ENCODE data around the gene LBX2. TPM values are rescaled to one million over a fixed set of nuclear protein-coding genes. Genes with fewer than 3 reads are reported as not detected.

LBX2 gene
- total and polyA plus RNA-seq, 4 donors, result 0.84 to 2.8 (median 2.5) TPM

GRCh38 chr2:74498500-74499266, 720 bp downstream of the LBX2 start:
- H3K36me3 ChIP-seq (ENCODE audit: control insufficient read depth in 4 of 4, insufficient read depth in 3 of 4, low read depth in 1 of 4, low read length in 3 of 4), result peaks cover 0 to 4% (median 2%) of the 10 kb centered on the region in 4 donors
- no peaks in the 10 kb centered on the region for H3K9me3 ChIP-seq (ENCODE audit: control insufficient read depth in 4 of 4, low read length in 3 of 4)
- 13% methylated on average over 41 of the region's 41 CpGs for WGBS
- H3K27ac ChIP-seq (ENCODE audit: low read depth in 1 of 2, low read length in 2 of 2), result no peak overlapping the region
- peak overlapping the region in 1 of 2 donors; percentile 23 for H3K9ac ChIP-seq (ENCODE audit: low read depth in 1 of 2, low read length in 2 of 2)
- DNase-seq (ENCODE audit: low spot score), result no peak
- H3K4me3 ChIP-seq (ENCODE audit: low read depth in 1 of 3, low read length in 3 of 3), result peak overlapping the region; percentile 7 to 50 (median 50)
- H3K27me3 ChIP-seq (ENCODE audit: control insufficient read depth in 4 of 4, insufficient read depth in 4 of 4, low read length in 3 of 4), result no peaks in the 10 kb centered on the region
- peaks cover 17 to 72% (median 54%) of the 10 kb centered on the region in 4 donors for H3K4me1 ChIP-seq (ENCODE audit: control insufficient read depth in 4 of 4, insufficient read depth in 4 of 4, low read length in 3 of 4)
- TF ChIP-seq, protein P1, sequence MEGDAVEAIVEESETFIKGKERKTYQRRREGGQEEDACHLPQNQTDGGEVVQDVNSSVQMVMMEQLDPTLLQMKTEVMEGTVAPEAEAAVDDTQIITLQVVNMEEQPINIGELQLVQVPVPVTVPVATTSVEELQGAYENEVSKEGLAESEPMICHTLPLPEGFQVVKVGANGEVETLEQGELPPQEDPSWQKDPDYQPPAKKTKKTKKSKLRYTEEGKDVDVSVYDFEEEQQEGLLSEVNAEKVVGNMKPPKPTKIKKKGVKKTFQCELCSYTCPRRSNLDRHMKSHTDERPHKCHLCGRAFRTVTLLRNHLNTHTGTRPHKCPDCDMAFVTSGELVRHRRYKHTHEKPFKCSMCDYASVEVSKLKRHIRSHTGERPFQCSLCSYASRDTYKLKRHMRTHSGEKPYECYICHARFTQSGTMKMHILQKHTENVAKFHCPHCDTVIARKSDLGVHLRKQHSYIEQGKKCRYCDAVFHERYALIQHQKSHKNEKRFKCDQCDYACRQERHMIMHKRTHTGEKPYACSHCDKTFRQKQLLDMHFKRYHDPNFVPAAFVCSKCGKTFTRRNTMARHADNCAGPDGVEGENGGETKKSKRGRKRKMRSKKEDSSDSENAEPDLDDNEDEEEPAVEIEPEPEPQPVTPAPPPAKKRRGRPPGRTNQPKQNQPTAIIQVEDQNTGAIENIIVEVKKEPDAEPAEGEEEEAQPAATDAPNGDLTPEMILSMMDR (IDR thresholded peaks at IDR 0.05; ENCODE audit: low read depth, low read length, missing input control), result no peak
- TF ChIP-seq ATF3 (IDR thresholded peaks at IDR 0.05) (no peak), FOXA1 (IDR thresholded peaks at IDR 0.05) (no peak), HNF4G (IDR thresholded peaks at IDR 0.05) (no peak), HNF4A (conservative IDR thresholded peaks at IDR 0.05) (no peak), JUND (IDR thresholded peaks at IDR 0.05) (no peak), SP1 (IDR thresholded peaks at IDR 0.05) (no peak), NR2F2 (IDR thresholded peaks at IDR 0.05) (no peak), TAF1 (conservative IDR thresholded peaks at IDR 0.05) (no peak), ZBTB33 (IDR thresholded peaks at IDR 0.05) (no peak), EGR1 (IDR thresholded peaks at IDR 0.05; ENCODE audit: low read depth in 2 of 2) (no peak), RAD21 (IDR thresholded peaks at IDR 0.05) (no peak), YY1 (IDR thresholded peaks at IDR 0.05) (no peak), RXRA (IDR thresholded peaks at IDR 0.05) (no peak), GABPA (IDR thresholded peaks at IDR 0.05 in 1 of 2, conservative IDR thresholded peaks at IDR 0.05 in 1 of 2) (no peak), FOXA2 (IDR thresholded peaks at IDR 0.05) (no peak)
- TF ChIP-seq, protein P2, sequence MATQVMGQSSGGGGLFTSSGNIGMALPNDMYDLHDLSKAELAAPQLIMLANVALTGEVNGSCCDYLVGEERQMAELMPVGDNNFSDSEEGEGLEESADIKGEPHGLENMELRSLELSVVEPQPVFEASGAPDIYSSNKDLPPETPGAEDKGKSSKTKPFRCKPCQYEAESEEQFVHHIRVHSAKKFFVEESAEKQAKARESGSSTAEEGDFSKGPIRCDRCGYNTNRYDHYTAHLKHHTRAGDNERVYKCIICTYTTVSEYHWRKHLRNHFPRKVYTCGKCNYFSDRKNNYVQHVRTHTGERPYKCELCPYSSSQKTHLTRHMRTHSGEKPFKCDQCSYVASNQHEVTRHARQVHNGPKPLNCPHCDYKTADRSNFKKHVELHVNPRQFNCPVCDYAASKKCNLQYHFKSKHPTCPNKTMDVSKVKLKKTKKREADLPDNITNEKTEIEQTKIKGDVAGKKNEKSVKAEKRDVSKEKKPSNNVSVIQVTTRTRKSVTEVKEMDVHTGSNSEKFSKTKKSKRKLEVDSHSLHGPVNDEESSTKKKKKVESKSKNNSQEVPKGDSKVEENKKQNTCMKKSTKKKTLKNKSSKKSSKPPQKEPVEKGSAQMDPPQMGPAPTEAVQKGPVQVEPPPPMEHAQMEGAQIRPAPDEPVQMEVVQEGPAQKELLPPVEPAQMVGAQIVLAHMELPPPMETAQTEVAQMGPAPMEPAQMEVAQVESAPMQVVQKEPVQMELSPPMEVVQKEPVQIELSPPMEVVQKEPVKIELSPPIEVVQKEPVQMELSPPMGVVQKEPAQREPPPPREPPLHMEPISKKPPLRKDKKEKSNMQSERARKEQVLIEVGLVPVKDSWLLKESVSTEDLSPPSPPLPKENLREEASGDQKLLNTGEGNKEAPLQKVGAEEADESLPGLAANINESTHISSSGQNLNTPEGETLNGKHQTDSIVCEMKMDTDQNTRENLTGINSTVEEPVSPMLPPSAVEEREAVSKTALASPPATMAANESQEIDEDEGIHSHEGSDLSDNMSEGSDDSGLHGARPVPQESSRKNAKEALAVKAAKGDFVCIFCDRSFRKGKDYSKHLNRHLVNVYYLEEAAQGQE (IDR thresholded peaks at IDR 0.05), result no peak
